Motor neuron (in vitro differentiated cells): ENCODE data around the gene TPST1. TPM values are rescaled to one million over a fixed set of nuclear protein-coding genes. Genes with fewer than 3 reads are reported as not detected.
"Not testable (repeated sequence)": the region's sequence is repeated elsewhere in the genome, so short reads cannot be mapped to it uniquely, and the experiment has no call there.

Experiments
- ATAC-seq, 8 experiments: fragments of 200-7000 bp; cut with Tn5 transposase; replicated peaks in 6 of 8; 2 replicates each; pipeline ENCODE4 v1.8.0; 2021; ENCODE audit warnings: mild to moderate bottlenecking in 8 of 8, moderate library complexity in 8 of 8
- H3K27ac ChIP-seq, 2 donors: fragments of 250-450 bp; sonication (Bioruptor Pico); 2 replicates each; pipeline ENCODE4 v1.9.0; 2021; ENCODE audit warnings: antibody characterized with exemption in 2 of 2, mild to moderate bottlenecking in 2 of 2, moderate library complexity in 1 of 2
- H3K4me1 ChIP-seq, 2 donors: fragments of 250-450 bp; sonication (Bioruptor Pico); replicated peaks in 1 of 2; 2 replicates each; pipeline ENCODE4 v1.6.1; 2021; ENCODE audit warnings: antibody characterized with exemption in 2 of 2, mild to moderate bottlenecking in 2 of 2, moderate library complexity in 1 of 2
- H3K4me3 ChIP-seq, 5 donors: fragments of 250-450 bp; sonication (Bioruptor Pico); 2 replicates each; pipeline ENCODE4 v1.9.0; 2021; ENCODE audit warnings: antibody characterized with exemption in 5 of 5, mild to moderate bottlenecking in 5 of 5, moderate library complexity in 4 of 5
- WGBS, 10 experiments: fragments of 450-650 bp; shearing (Covaris generic); methylation state at CpG; one replicate each; pipeline ENCODE4 v1.0.0; 2022; 5-methylcytosine and 5-hydroxymethylcytosine counted together
- in situ Hi-C, 9 experiments: fragments of 400-800 bp; cut with MboI; loops; one replicate each; pipeline ENCODE4 v1.15.0; 2021; ENCODE audit warnings: low sequenced_read_pairs in 9 of 9, low pct_unique_long_range_greater_than_20kb in 2 of 9; ENCODE audit not compliant: unreplicated experiment in 9 of 9
- total RNA-seq, 8 experiments: library from RNA; unstranded; fragments of 300-600 nt; gene quantifications; 2 replicates each; pipeline versions ENCODE4 v1.2.3 to v1.2.4, GENCODE V29; 2022

Gene TPST1
- total RNA-seq, 8 experiments from 2014 or later, result 6.1 to 67.1 (median 28.8) TPM

- ATAC-seq, result no peak
- in situ Hi-C loops, result no loop called here
- Histone ChIP-seq H3K27ac (no peak overlapping the region), H3K4me3 (no peak overlapping the region), H3K4me1 (no peaks in the 10 kb centered on the region)
- 55 to 93% (median 70%) methylated on average over 2 to 7 of the region's 7 CpGs for WGBS, 10 experiments
Observed at GRCh38 chr7:66371096-66371824, 166.1 kb downstream of the TPST1 start.

GRCh38 chr7:66374141-66374840 is 169.2 kb downstream of the TPST1 start:
- H3K27ac ChIP-seq, H3K4me3 ChIP-seq, in situ Hi-C loops, ATAC-seq, H3K4me1 ChIP-seq: not testable (repeated sequence)
- WGBS, 10 experiments, result 80 to 100% (median 100%) methylated on average over 1 to 3 of the region's 5 CpGs; no CpG with 5 or more reads in 4 of the 10 experiments

- ATAC-seq, result no peak
- Histone ChIP-seq H3K27ac (no peak overlapping the region), H3K4me3 (no peak overlapping the region), H3K4me1 (no peaks in the 10 kb centered on the region)
- in situ Hi-C loops, result no loop called here
- WGBS, 10 experiments, result 80 to 100% (median 96%) methylated on average over 1 to 17 of the region's 45 CpGs; no CpG with 5 or more reads in 3 of the 10 experiments
Observed at GRCh38 chr7:66376264-66376945, 171.3 kb downstream of the TPST1 start.

DNA sequence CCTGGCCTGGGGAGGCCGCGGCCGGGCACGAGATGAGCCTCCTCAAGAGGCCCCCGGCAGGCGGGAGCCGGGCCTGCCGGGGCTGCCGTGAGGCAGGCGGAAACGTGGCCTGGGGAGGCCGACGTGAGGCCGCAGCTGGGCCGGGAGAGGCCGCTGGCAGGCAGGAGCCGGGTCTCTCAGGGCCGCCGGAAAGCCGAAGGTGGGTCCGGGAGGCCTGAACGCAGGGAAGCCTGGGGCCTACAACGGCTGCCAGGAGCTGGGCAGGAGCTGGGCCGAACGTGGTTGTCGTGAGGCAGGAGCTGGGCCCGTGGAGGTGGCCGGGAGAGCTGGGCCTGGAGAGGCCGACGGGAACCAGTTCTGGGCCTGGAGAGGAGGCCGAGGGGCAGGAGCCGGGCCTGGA is 171.9 kb downstream of the TPST1 start:
- ATAC-seq, result no peak
- H3K4me3 ChIP-seq, result no peak overlapping the region
- no peaks in the 10 kb centered on the region for H3K4me1 ChIP-seq
- WGBS, 10 experiments, result 90 to 100% methylated on average over 2 to 4 of the region's 32 CpGs; no CpG with 5 or more reads in 8 of the 10 experiments
- in situ Hi-C loops, result no loop called here
- no peak overlapping the region for H3K27ac ChIP-seq

DNA sequence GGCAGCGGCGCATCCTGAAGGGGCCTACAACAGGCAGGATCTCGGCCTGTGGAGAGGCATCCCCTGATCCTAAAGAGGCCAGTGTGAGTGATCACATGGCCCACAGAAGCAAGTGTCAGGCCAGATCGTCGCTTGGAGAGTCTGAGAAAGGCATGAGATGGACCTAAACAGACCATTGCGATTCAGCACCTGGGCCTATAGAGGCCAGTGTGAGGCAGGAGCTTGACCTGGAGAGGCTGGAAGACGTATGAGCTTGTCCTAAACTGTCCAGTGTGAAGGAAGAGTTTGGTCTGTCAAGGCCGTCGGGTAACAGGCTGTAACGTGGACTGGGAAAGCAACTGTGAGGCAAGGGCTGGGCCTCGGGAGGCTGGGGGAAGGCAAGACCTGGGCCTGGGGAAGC is 172.6 kb downstream of the TPST1 start:
- 87 to 100% (median 94%) methylated on average over 1 to 7 of the region's 11 CpGs; no CpG with 5 or more reads in 2 of the 10 experiments for WGBS, 10 experiments
- no peak overlapping the region for H3K4me3 ChIP-seq
- ATAC-seq, result no peak
- no peak overlapping the region for H3K27ac ChIP-seq
- no peaks in the 10 kb centered on the region for H3K4me1 ChIP-seq
- in situ Hi-C loops, result no loop called here

DNA sequence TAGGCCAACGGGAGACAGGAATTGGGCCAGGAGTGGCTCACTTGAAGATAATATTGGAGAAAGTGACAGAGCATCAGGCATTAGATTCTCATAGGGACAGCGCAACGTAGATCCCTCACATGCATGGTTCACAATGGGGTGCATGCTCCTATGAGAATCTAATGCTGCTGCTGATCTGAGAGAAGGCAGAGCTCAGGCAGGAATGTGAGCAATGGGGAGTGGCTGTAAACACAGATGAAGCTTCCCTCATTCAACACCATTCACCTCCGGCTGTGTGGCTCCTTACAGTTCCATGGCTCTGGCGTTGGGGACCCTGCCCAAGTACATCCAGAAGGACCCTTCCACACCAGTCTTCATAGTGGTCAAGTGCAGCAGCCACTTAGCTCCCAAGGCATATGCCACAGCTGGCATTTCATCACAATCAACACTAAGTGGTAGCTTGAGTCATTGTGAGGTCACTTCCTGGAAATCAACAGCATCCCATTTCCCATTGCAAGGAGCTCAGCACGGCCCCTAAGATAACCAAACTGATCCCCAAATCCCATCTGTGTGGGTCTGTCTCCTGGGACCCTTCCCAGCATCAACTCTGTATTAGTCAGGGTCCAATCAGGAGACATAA is 174.5 kb downstream of the TPST1 start:
- in situ Hi-C loops, result no loop called here
- peak in 1 of 8 experiments; percentile 43 for ATAC-seq

DNA sequence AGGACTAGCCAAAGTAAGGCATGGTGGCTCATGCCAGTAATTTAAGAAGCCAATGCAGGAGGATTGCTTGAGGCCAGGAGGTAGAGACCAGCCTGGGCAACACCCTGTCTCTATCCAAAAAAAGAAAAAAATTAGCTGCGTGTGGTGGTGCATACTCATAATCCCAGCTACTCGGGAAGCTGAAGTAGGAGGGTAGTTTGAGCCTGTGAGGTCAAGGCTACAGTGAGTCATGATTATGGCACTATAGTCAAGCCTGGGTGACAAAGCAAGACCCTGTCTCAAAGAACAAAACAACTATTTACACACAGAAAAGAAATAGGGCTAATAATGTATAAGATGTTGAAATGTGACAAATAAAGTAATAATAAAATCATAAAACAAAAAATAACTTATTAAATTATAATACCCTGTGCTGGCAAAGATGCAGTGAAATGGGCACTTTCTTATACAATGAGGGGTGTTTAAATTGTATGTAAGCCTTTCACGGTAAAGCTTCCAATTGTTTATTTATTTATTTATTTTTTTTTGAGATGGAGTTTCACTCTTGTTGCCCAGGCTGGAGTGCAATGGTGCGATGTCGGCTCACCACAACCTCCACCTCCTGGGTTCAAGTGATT is 175.2 kb downstream of the TPST1 start:
- ATAC-seq, result peak in 3 of 8 experiments; percentile 33 to 99 (median 35)
- no peak overlapping the region for H3K27ac ChIP-seq
- in situ Hi-C loops, result no loop called here
- no peaks in the 10 kb centered on the region for H3K4me1 ChIP-seq
- H3K4me3 ChIP-seq, result no peak overlapping the region
- WGBS, 10 experiments, result 60 to 100% (median 98%) methylated on average over 1 to 5 of the region's 5 CpGs; no CpG with 5 or more reads in 1 of the 10 experiments

More for the DNA sequence above, 174.5 kb downstream of the TPST1 start:
- no peak overlapping the region for H3K27ac ChIP-seq
- H3K4me3 ChIP-seq, result no peak overlapping the region
- WGBS, 10 experiments, result 20 to 100% (median 90%) methylated on average over 1 to 6 of the region's 6 CpGs; no CpG with 5 or more reads in 3 of the 10 experiments
- no peaks in the 10 kb centered on the region for H3K4me1 ChIP-seq

DNA sequence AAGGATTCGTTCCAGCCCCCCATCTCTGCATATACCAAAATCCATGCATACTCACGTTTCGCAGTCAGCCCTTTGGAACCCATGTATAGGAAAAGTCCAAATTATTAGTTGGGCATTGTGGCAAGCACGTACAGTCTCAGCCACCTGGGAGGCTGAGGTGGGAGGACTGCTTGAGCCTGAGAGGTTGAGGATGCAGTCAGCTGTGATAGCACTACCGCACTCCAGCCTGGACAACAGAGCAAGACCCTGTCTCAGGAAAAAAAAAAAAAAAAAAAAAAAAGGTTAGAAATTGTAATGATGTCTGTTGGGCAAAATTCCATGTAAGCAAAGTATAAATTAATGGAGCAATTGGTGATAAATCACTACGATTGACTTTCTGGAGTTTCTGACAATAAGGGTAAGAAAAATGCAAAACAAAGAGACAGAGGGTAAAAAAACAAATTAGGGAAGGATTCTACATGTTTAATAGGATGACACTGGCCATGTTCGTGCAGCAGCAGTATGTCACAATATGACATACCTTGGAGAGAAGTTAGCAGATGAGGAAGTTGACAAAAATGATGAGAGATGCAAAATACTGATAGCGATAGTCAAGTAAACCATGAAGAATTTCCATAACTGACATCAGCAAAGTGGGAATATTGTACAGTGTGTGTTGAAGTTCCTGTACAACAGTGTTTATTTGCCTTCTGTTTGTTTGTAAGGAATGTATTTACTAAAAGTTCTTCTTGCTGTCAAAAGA is 177.2 kb downstream of the TPST1 start:
- in situ Hi-C loops, H3K4me3 ChIP-seq, ATAC-seq, H3K27ac ChIP-seq, H3K4me1 ChIP-seq: not testable (repeated sequence)
- WGBS, 10 experiments, result 73 to 100% (median 91%) methylated on average over 3 to 6 of the region's 8 CpGs

DNA sequence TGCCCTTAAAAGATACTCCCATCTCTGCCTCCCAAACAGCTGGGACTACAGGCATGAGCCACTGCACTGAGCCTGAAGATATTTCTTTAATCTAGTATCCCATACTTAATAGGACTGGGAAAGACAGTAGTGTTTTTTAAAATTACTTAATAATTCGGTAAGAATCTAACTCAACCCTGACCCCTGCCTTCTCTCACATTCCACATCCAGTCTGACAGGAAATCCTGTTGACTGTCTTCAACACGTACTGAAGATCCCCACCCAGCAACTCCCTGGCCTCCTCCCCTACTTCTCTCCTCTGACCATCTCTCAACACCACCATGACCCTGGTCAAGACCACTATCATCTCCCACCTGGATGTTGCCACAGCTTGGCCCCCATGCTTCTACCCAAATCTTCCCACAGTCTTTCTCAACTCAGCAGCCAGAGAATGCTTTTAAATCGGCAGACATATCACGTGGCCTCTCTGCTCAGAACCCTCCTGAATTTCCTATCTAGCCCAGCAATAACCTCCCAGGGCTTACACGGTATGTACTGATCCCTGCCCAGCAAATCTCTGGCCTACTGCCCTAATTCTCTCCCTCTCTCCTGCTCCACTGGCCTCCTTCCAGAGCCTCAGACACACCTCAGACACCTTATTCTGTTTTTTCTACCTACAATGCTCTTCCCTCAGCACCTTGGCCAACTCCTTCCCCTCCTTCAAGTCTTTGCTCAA is 180.2 kb downstream of the TPST1 start:
- ATAC-seq, H3K4me1 ChIP-seq, H3K4me3 ChIP-seq, H3K27ac ChIP-seq, in situ Hi-C loops: not testable (repeated sequence)
- WGBS, 10 experiments, result 60 to 100% (median 86%) methylated on average over 1 to 5 of the region's 5 CpGs; no CpG with 5 or more reads in 2 of the 10 experiments

DNA sequence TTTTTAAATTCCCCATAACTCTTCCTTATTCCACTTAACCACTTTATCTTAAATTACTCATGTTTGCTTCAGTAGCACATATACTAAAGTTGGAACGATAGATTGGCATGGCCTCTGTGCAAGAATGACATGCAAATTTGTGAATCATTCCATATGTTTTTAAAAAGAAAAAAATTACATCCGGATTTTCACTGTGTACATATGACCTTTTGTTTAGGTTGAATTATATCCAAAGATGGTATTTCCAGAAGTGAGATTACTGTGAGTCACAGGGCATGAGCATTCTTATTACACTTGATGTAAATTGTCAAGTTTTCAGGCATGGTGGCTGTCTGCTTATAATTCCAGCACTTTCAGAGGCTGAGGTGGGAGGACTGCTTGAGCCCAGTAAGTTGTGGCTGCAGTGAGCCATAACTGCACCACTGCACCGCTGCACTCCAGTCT is 190.0 kb downstream of the TPST1 start:
- WGBS, 10 experiments, result 50 to 100% (median 100%) methylated on average over 1 to 3 of the region's 3 CpGs; no CpG with 5 or more reads in 5 of the 10 experiments
- H3K27ac ChIP-seq, H3K4me3 ChIP-seq, H3K4me1 ChIP-seq, in situ Hi-C loops: not testable (repeated sequence)
- peak in 1 of 8 experiments; percentile 51 for ATAC-seq

DNA sequence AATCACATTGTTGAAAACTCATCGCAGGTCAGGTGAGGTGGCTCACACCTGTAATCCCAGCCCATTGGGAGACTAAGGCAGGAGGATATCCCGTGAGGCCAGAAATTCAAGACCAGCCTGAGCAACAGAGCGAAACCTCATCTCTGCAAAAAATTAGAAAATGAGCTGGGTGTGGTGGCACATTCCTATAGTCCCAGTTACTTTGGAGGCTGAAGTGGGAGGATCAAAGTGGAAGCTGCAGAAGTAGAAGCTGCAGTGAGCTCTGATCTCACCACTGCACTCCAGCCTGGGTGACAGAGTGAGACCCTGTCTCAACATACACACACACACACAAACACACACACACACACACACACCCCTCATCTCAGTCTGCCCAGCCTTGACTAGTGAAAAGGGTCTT is 190.9 kb downstream of the TPST1 start:
- 20 to 100% (median 100%) methylated on average over 1 to 3 of the region's 3 CpGs; no CpG with 5 or more reads in 4 of the 10 experiments for whole genome bisulfite sequencing, 10 experiments

More for the DNA sequence above, 190.9 kb downstream of the TPST1 start:
- H3K27ac ChIP-seq, H3K4me3 ChIP-seq, H3K4me1 ChIP-seq, in situ Hi-C loops: not testable (repeated sequence)
- peak in 2 of 8 experiments; percentile 75 to 79 for ATAC-seq
